DND-41 (cell line): Measurements from ENCODE around the gene DTX2.
"Not testable (repeated sequence)": the region's sequence is repeated elsewhere in the genome, so short reads cannot be mapped to it uniquely, and the experiment has no call there.

Source experiments
- ATAC-seq: fragments of 200-7000 bp; cut with Tn5 transposase; 3 replicates; pipeline ENCODE4 v1.9.1; 2021; ENCODE audit warnings: low read depth; ENCODE audit not compliant: insufficient read depth
- DNase-seq: peaks from one replicate; pipeline ENCODE4 v3.0.0-alpha.2; 2020
- H2AFZ ChIP-seq: 2 replicates; pipeline ENCODE4 v1.6.0; 2012; ENCODE audit warnings: low read depth, low read length
- H3K27ac ChIP-seq: 2 replicates; pipeline ENCODE4 v1.5.1; 2012; ENCODE audit warnings: low read length, inconsistent platforms
- H3K27me3 ChIP-seq: fragments of 200-600 bp; sonication (generic); 2 replicates; pipeline ENCODE4 v1.6.0; 2012; ENCODE audit warnings: low read length, mild to moderate bottlenecking, inconsistent platforms; ENCODE audit not compliant: insufficient read depth, poor library complexity
- H3K36me3 ChIP-seq: 2 replicates; pipeline ENCODE4 v1.5.1; 2012; ENCODE audit warnings: low read length, inconsistent platforms; ENCODE audit not compliant: insufficient read depth
- H3K4me1 ChIP-seq: 2 replicates; pipeline ENCODE4 v1.5.1; 2012; ENCODE audit warnings: mild to moderate bottlenecking, low read length; ENCODE audit not compliant: insufficient read depth
- H3K4me2 ChIP-seq: 2 replicates; pipeline ENCODE4 v1.6.0; 2012; ENCODE audit warnings: mild to moderate bottlenecking, moderate library complexity, low read length, inconsistent platforms; ENCODE audit not compliant: insufficient read depth
- H3K4me3 ChIP-seq, 2 experiments: fragments of 200-600 bp in 1 of 2; shearing (Covaris generic) in 1 of 2; 2 replicates each; pipeline ENCODE4 v1.5.1; 2012 to 2016; ENCODE audit warnings: inconsistent platforms in 2 of 2, low read length in 2 of 2, mild to moderate bottlenecking in 2 of 2, low read depth in 1 of 2, moderate library complexity in 1 of 2
- H3K79me2 ChIP-seq: 2 replicates; pipeline ENCODE4 v1.6.0; 2012; ENCODE audit warnings: low read length, inconsistent platforms; ENCODE audit not compliant: insufficient read depth
- H3K9ac ChIP-seq: 2 replicates; pipeline ENCODE4 v1.6.0; 2012; ENCODE audit warnings: low read depth, mild to moderate bottlenecking, inconsistent platforms, low read length, moderate library complexity
- H3K9me3 ChIP-seq: 2 replicates; pipeline ENCODE4 v1.5.1; 2012; ENCODE audit warnings: low read length, moderate library complexity, mild to moderate bottlenecking, inconsistent platforms; ENCODE audit not compliant: insufficient read depth, severe bottlenecking
- H4K20me1 ChIP-seq: 2 replicates; pipeline ENCODE4 v1.6.0; 2012; ENCODE audit warnings: low read length; ENCODE audit not compliant: insufficient read depth

The DTX2 gene

DNA sequence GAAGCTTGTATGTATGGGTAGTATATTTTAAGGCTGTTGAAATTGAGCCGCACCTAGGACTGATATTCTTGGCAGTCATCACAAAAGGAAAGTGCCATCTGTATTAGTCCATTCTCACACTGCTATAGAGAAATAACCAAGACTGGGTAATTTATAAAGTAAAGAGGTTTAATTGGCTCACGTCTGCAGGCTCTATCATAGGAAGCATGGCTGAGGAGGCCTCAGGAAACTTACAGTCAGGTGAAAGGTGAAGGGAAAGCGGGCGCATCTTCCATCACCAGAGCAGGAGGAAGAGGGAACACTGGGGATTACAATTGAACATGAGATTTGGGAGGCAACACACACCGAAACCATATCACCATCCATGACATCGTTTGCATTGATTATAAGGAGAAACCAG, 90.5 kb downstream of the DTX2 start:
- H3K4me3 ChIP-seq, DNase-seq, H3K27me3 ChIP-seq, H3K27ac ChIP-seq, H2AFZ ChIP-seq, H3K9me3 ChIP-seq, ATAC-seq, H3K9ac ChIP-seq: not testable (repeated sequence)
- peaks cover 26% of the 10 kb centered on the region for H3K36me3 ChIP-seq
- peaks cover 53% of the 10 kb centered on the region for H3K79me2 ChIP-seq
- H4K20me1 ChIP-seq, result peaks cover 15% of the 10 kb centered on the region; the same call in 1 of the 2 replicates
- peak overlapping the region; percentile 42; the same call in 1 of the 2 replicates for H3K4me2 ChIP-seq
- H3K4me1 ChIP-seq, result peaks cover 13% of the 10 kb centered on the region
